ENCODE measurements around the gene MLX. TPM values are rescaled to one million over a fixed set of nuclear protein-coding genes. Genes with fewer than 3 reads are reported as not detected.

Gene MLX
- total RNA-seq, 2 experiments from 2014 or later, result 29.2 to 32.1 TPM

DNA sequence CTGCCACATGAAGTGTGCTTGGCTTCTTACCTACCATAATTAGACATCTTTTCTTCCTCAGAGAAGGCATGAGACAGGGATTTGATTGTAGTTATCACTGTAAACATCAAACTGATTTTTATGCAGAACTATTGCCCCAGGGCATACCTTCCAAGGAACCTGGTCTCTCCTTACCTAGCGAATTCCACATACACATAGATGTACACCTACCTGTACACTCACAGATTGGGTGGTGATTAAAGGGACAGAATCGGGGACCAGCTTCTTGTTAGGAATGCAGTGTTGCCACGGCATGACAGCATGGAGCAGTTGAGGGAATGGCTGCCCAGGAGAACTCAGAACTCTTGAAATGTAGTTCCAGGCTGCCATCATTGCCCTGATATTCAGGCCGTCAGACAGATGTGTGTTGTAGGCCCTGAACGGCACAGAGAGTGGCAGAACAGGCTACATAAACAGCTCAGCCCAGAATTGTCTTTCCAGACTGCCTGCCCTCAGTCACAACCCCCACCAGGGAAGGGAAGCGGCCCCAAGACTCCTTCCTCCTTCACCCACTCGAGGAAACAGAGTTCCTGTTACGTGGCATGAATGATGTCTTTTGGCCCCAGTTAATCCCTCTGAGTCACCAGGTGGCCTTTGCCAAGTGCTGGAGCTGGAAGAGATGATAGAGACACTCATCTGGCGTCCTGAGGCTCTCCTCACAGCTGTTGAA is 48.7 kb upstream of the MLX start:
- no peak overlapping the region for H3K27ac ChIP-seq (ENCODE audit: low read depth in 1 of 2, low read length in 2 of 2)

GRCh38 chr17:42518755-42519545 is 48.0 kb upstream of the MLX start:
- H3K27ac Mint-ChIP-seq, result no peak overlapping the region
- no peak for DNase-seq
- H3K9me3 Mint-ChIP-seq, result no peaks in the 10 kb centered on the region
- Histone ChIP-seq H3K27ac (ENCODE audit: low read depth in 1 of 2, low read length in 2 of 2) (no peak overlapping the region), H3K4me1 (ENCODE audit: insufficient read depth, low read length) (peaks cover 6% of the 10 kb centered on the region), H3K27me3 (ENCODE audit: control insufficient read depth in 1 of 2, insufficient read depth in 2 of 2, low read length in 2 of 2) (no peaks in the 10 kb centered on the region), H3K36me3 (ENCODE audit: insufficient read depth, low read length) (peaks cover 7% of the 10 kb centered on the region), H3K4me3 (ENCODE audit: low read length) (no peak overlapping the region), H3K9me3 (ENCODE audit: control insufficient read depth in 1 of 2, insufficient read depth in 1 of 2, low read length in 2 of 2) (no peaks in the 10 kb centered on the region)
- no peak overlapping the region for H3K4me3 Mint-ChIP-seq
- no peaks in the 10 kb centered on the region for H3K27me3 Mint-ChIP-seq
- peaks cover 9% of the 10 kb centered on the region for H3K36me3 Mint-ChIP-seq (ENCODE audit: low read depth)
- TF ChIP-seq CTCF (IDR thresholded peaks at IDR 0.05), result no peak
- no peak for ATAC-seq (ENCODE audit: poor library complexity)
- ChIA-PET CTCF (interaction anchor here (1.3 to 2.7 kb wide), 2 partner anchors 91 to 197 kb away, joined by 3 to 18 read pairs; no protein-coding TSS in a partner anchor), POLR2A (no interaction called here)
- peaks cover 8% of the 10 kb centered on the region for H3K4me1 Mint-ChIP-seq (ENCODE audit: low read depth)
- intact Hi-C loops (cut with DNase I, micrococcal nuclease), result loop anchor here (5.0 to 10.0 kb wide), 3 partner anchors 112 to 494 kb away; partner anchors contain the start of gene NKIRAS2 (in 1 of the 2)

More for the DNA sequence above, 48.7 kb upstream of the MLX start:
- H3K36me3 ChIP-seq (ENCODE audit: insufficient read depth, low read length), result peaks cover 7% of the 10 kb centered on the region
- Mint-ChIP-seq H3K27ac (no peak overlapping the region), H3K9me3 (no peaks in the 10 kb centered on the region), H3K27me3 (no peaks in the 10 kb centered on the region), H3K4me1 (ENCODE audit: low read depth) (peaks cover 8% of the 10 kb centered on the region), H3K36me3 (ENCODE audit: low read depth) (peaks cover 9% of the 10 kb centered on the region), H3K4me3 (no peak overlapping the region)
- intact Hi-C loops (cut with DNase I, micrococcal nuclease), result loop anchor here (5.0 to 10.0 kb wide), 3 partner anchors 111 to 493 kb away; partner anchors contain the start of gene NKIRAS2 (in 1 of the 2)
- no peak for TF ChIP-seq CTCF (IDR thresholded peaks at IDR 0.05)
- H3K4me1 ChIP-seq (ENCODE audit: insufficient read depth, low read length), result peaks cover 6% of the 10 kb centered on the region
- no peak for ATAC-seq (ENCODE audit: poor library complexity)
- ChIA-PET POLR2A (interaction anchor here (0.7 kb wide), 1 partner anchor 129 kb away, joined by 3 read pairs; no protein-coding TSS in a partner anchor), CTCF (interaction anchor here (0.5 to 2.7 kb wide), 9 partner anchors 23 to 196 kb away, joined by 3 to 18 read pairs (median 4); partner anchors contain the start of gene CAVIN1)
- H3K27me3 ChIP-seq (ENCODE audit: control insufficient read depth in 1 of 2, insufficient read depth in 2 of 2, low read length in 2 of 2), result no peaks in the 10 kb centered on the region
- no peak overlapping the region for H3K4me3 ChIP-seq (ENCODE audit: low read length)
- DNase-seq, result peak in 2 of 14 experiments; percentile 52 to 63
- H3K9me3 ChIP-seq (ENCODE audit: control insufficient read depth in 1 of 2, insufficient read depth in 1 of 2, low read length in 2 of 2), result no peaks in the 10 kb centered on the region
